ENCODE results near the gene ABR.

DNA sequence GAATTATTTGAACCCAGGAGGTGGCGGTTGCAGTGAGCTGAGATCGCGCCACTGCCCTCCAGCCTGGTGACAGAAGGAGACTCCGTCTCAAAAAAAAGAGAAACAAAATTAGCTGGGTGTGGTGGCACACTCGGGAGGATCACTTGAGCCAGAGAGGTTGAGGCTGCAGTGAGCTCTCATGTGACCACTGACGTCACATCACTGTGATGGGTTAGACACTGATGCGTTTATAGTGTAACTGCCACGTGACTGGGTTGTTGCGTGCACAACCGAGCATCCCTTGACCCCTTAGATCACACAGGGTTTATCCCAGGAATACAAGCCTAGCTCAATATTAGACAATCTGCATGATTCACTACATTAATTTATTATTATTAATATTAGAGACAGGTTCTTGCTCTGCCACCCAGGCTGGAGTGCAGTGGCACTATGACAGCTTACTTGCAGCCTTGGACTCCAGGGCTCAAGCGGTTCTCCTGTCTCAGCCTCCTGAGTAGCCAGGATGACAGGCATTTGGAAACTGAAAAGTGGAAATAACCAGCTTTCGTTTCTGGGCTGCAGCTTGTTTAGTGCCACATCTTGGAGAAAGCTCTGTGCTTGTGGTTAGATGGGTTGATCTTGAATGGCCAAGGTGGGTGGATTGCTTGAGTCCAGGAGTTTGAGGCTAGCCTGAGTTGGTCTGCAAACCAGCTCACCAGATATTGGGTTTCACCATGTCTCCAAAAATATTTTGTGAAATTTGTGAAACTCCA is 26.4 kb upstream of the ABR start:
- TF ChIP-seq POLR2A (IDR thresholded peaks at IDR 0.05; ENCODE audit: low read length): no peak
- no peak for TF ChIP-seq CTCF (IDR thresholded peaks at IDR 0.05)
- no peak for TF ChIP-seq JUN (IDR thresholded peaks at IDR 0.05)
- TF ChIP-seq RCOR1 (IDR thresholded peaks at IDR 0.05; ENCODE audit: low read depth, low read length): no peak
- TF ChIP-seq KDM1A (IDR thresholded peaks at IDR 0.05; ENCODE audit: low read depth): no peak
- no peak for TF ChIP-seq RNF2 (IDR thresholded peaks at IDR 0.05; ENCODE audit: borderline replicate concordance, low read depth)
- TF ChIP-seq, protein P1, sequence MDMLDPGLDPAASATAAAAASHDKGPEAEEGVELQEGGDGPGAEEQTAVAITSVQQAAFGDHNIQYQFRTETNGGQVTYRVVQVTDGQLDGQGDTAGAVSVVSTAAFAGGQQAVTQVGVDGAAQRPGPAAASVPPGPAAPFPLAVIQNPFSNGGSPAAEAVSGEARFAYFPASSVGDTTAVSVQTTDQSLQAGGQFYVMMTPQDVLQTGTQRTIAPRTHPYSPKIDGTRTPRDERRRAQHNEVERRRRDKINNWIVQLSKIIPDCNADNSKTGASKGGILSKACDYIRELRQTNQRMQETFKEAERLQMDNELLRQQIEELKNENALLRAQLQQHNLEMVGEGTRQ (IDR thresholded peaks at IDR 0.05): no peak
- TF ChIP-seq RAD21 (conservative IDR thresholded peaks at IDR 0.05 in 1 of 2, IDR thresholded peaks at IDR 0.05 in 1 of 2): no peak
- TF ChIP-seq FOSL2 (IDR thresholded peaks at IDR 0.05): no peak
- TF ChIP-seq FOSL2 (CRISPR knock-in tag; IDR thresholded peaks at IDR 0.05): no peak
- TF ChIP-seq, protein P2, sequence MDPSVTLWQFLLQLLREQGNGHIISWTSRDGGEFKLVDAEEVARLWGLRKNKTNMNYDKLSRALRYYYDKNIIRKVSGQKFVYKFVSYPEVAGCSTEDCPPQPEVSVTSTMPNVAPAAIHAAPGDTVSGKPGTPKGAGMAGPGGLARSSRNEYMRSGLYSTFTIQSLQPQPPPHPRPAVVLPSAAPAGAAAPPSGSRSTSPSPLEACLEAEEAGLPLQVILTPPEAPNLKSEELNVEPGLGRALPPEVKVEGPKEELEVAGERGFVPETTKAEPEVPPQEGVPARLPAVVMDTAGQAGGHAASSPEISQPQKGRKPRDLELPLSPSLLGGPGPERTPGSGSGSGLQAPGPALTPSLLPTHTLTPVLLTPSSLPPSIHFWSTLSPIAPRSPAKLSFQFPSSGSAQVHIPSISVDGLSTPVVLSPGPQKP (IDR thresholded peaks at IDR 0.05; ENCODE audit: low read depth, low read length): no peak
- TF ChIP-seq MAZ (IDR thresholded peaks at IDR 0.05; ENCODE audit: borderline replicate concordance, low read depth, low read length): no peak
- TF ChIP-seq ZNF302 (CRISPR knock-in tag; IDR thresholded peaks at IDR 0.05): no peak
- no peak for TF ChIP-seq ZC3H11A (IDR thresholded peaks at IDR 0.05)
- no peak for TF ChIP-seq RFX5 (IDR thresholded peaks at IDR 0.05)
